Upper lobe of right lung (tissue), 1 donor: ENCODE measurements around the gene ATP10D. TPM values are rescaled to one million over a fixed set of nuclear protein-coding genes. Genes with fewer than 3 reads are reported as not detected.
"Not testable (repeated sequence)": the region's sequence is repeated elsewhere in the genome, so short reads cannot be mapped to it uniquely, and the experiment has no call there.

Source experiments
- ATAC-seq: fragments of 200-7000 bp; cut with Tn5 transposase; one replicate; pipeline ENCODE4 v1.9.1; 2020; ENCODE audit warnings: mild to moderate bottlenecking, moderate library complexity
- DNase-seq: peaks from one replicate; pipeline ENCODE4 v3.0.0-alpha.2; 2020
- H3K27ac ChIP-seq: fragments of 200-600 bp; one replicate; pipeline ENCODE4 v1.8.0; 2022
- H3K27me3 ChIP-seq: fragments of 200-600 bp; one replicate; pipeline ENCODE4 v1.8.0; 2022; ENCODE audit warnings: mild to moderate bottlenecking
- H3K36me3 ChIP-seq: fragments of 200-600 bp; one replicate; pipeline ENCODE4 v1.8.0; 2022
- H3K4me1 ChIP-seq: fragments of 200-600 bp; one replicate; pipeline ENCODE4 v1.8.0; 2022
- H3K4me3 ChIP-seq: fragments of 200-600 bp; one replicate; pipeline ENCODE4 v1.8.0; 2022; ENCODE audit warnings: mild to moderate bottlenecking
- H3K9me3 ChIP-seq: fragments of 200-600 bp; one replicate; pipeline ENCODE4 v1.8.0; 2022
- CTCF ChIP-seq: fragments of 200-600 bp; IDR thresholded peaks from one replicate; pipeline ENCODE4 v1.8.0; 2022; ENCODE audit warnings: antibody characterized with exemption
- intact Hi-C: fragments of 100-400 bp; cut with DNase I; formaldehyde crosslinking; loops from one replicate; pipeline ENCODE4 v1.11.0; 2022
- total RNA-seq: library from RNA; stranded (reverse); fragmentation: NEBNext Ultra II Directional; extraction: Animal tissue kit (Norgen Biotek cat#: 25700); gene quantifications from one replicate; pipeline ENCODE4 v1.2.1, GENCODE V29; 2021
- donor health status: DM: no; HTN: yes; CAD: no; lungs with severe emphysema.

ATP10D gene
- total RNA-seq, 1 donor from 2014 or later = 35.8 TPM

GRCh38 chr4:47538111-47538824, 53.2 kb downstream of the ATP10D start:
- Histone ChIP-seq H3K27ac (no peak overlapping the region), H3K27me3 (no peaks in the 10 kb centered on the region), H3K4me1 (no peaks in the 10 kb centered on the region), H3K36me3 (peaks cover 22% of the 10 kb centered on the region), H3K4me3 (no peak overlapping the region), H3K9me3 (no peaks in the 10 kb centered on the region)
- DNase-seq (no peak), ATAC-seq (no peak)
- no peak for TF ChIP-seq CTCF
- intact Hi-C loops = no loop called here

- Histone ChIP-seq H3K27ac (no peak overlapping the region), H3K36me3 (peaks cover 22% of the 10 kb centered on the region), H3K4me3 (no peak overlapping the region), H3K27me3 (no peaks in the 10 kb centered on the region), H3K9me3 (no peaks in the 10 kb centered on the region), H3K4me1 (no peaks in the 10 kb centered on the region)
- intact Hi-C loops = no loop called here
- ATAC-seq (no peak), DNase-seq (no peak)
- TF ChIP-seq CTCF = no peak
Measured at GRCh38 chr4:47538825-47539154, 53.7 kb downstream of the ATP10D start.

GRCh38 chr4:47542640-47543039, 57.6 kb downstream of the ATP10D start:
- H3K27ac ChIP-seq, H3K9me3 ChIP-seq, DNase-seq, H3K4me3 ChIP-seq, H3K27me3 ChIP-seq, intact Hi-C loops, ATAC-seq, H3K4me1 ChIP-seq: not testable (repeated sequence)
- peaks cover 27% of the 10 kb centered on the region for H3K36me3 ChIP-seq

GRCh38 chr4:47543331-47543730, 58.3 kb downstream of the ATP10D start:
- Histone ChIP-seq H3K36me3 (peaks cover 34% of the 10 kb centered on the region), H3K27me3 (no peaks in the 10 kb centered on the region)
- TF ChIP-seq CTCF = no peak

GRCh38 chr4:47550357-47550756, 65.3 kb downstream of the ATP10D start:
- H3K4me3 ChIP-seq, DNase-seq, H3K9me3 ChIP-seq, ATAC-seq, H3K27ac ChIP-seq, H3K27me3 ChIP-seq, H3K4me1 ChIP-seq, intact Hi-C loops: not testable (repeated sequence)
- peaks cover 36% of the 10 kb centered on the region for H3K36me3 ChIP-seq

More at GRCh38 chr4:47543331-47543730, 58.3 kb downstream of the ATP10D start:
- no peak for ATAC-seq
- Histone ChIP-seq H3K4me3 (no peak overlapping the region), H3K27ac (no peak overlapping the region), H3K4me1 (no peaks in the 10 kb centered on the region), H3K9me3 (no peaks in the 10 kb centered on the region)
- intact Hi-C loops = no loop called here
- no peak for DNase-seq

GRCh38 chr4:47550899-47551548, 65.9 kb downstream of the ATP10D start:
- ATAC-seq (no peak), DNase-seq (no peak)
- H3K4me3 ChIP-seq = no peak overlapping the region
- no peaks in the 10 kb centered on the region for H3K4me1 ChIP-seq
- no peak for TF ChIP-seq CTCF
- no peaks in the 10 kb centered on the region for H3K27me3 ChIP-seq
- peaks cover 40% of the 10 kb centered on the region for H3K36me3 ChIP-seq
- H3K9me3 ChIP-seq = no peaks in the 10 kb centered on the region
- no peak overlapping the region for H3K27ac ChIP-seq
- intact Hi-C loops = no loop called here
